ENCODE results near the gene DBNDD1.

The DBNDD1 gene

DNA sequence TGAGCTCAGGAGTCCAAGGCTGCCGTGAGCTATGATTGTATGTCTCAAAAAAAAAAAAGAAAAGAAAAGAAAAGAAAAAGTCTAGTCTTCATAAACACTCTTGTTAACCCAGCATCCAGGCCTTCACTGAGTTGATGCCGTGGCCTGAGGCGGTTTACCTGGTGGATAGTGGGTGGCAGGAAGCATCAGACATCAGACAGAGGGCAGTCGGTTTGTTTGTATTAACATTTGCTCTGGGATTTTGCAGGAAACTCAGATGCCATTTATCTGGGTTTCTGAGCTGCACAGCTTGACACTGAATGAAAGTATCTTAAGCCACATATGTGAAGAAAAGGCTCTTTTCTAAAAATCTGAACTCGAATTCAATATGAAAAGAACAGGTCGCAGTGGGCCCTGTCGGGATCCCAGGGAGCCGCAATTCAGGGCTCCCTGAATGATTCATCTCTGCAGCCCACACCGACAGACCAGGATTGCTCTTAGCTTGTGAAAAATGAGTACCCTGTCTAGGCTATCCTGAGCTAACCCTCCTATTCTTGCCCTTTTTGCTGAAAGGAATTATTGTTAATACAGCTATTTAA, 1.1 kb upstream of the DBNDD1 start:
- TF ChIP-seq POLR2A (IDR thresholded peaks at IDR 0.05; ENCODE audit: extremely low read depth, insufficient read length), result no peak
- TF ChIP-seq, protein P1, sequence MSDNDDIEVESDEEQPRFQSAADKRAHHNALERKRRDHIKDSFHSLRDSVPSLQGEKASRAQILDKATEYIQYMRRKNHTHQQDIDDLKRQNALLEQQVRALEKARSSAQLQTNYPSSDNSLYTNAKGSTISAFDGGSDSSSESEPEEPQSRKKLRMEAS (IDR thresholded peaks at IDR 0.05; ENCODE audit: low read depth, low read length), result no peak
- TF ChIP-seq, protein P2, sequence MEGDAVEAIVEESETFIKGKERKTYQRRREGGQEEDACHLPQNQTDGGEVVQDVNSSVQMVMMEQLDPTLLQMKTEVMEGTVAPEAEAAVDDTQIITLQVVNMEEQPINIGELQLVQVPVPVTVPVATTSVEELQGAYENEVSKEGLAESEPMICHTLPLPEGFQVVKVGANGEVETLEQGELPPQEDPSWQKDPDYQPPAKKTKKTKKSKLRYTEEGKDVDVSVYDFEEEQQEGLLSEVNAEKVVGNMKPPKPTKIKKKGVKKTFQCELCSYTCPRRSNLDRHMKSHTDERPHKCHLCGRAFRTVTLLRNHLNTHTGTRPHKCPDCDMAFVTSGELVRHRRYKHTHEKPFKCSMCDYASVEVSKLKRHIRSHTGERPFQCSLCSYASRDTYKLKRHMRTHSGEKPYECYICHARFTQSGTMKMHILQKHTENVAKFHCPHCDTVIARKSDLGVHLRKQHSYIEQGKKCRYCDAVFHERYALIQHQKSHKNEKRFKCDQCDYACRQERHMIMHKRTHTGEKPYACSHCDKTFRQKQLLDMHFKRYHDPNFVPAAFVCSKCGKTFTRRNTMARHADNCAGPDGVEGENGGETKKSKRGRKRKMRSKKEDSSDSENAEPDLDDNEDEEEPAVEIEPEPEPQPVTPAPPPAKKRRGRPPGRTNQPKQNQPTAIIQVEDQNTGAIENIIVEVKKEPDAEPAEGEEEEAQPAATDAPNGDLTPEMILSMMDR (IDR thresholded peaks at IDR 0.05; ENCODE audit: low read depth, low read length), result no peak
- TF ChIP-seq MYC (IDR thresholded peaks at IDR 0.05; ENCODE audit: low read depth, low read length), result no peak
- H3K4me3 ChIP-seq (ENCODE audit: low read depth, low read length), result no peak overlapping the region
- DNase-seq (ENCODE audit: low read depth), result no peak

DNA sequence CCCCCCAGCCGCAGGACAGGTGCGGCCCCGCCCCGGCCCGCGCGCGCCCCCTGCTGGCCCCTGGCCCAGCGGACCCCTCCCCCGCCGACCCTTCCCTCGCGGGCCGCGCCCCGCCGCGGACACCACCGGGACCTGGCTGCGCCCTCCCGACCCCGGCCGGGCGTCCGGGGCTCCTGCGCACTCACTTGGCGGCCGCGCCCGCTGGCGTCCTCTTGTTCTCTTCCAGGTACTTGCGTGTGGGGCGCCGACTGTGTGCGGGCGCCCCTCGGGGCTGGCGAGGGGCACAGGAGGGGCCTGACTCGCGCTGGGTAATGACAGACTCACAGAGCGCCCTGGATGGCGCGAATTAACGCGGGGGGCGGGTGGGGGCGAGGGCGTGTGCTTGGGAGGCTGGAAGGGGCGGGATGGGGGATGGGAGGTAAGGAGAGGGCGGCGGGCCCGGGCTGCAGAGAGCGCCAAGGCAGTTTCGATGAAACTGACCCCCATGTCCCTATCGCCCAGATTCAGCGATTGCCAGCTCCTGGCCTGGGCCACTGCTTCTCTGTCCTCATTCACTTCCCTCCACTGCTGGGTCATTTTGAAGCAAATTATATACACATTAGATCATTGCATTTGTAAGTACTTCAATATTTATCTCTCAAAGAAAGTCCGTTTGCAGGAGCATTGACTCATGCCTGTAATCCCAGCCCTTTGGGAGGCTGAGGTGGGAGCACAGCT, 445 bp upstream of the DBNDD1 start:
- TF ChIP-seq, protein P2 (IDR thresholded peaks at IDR 0.05; ENCODE audit: low read depth, low read length), result peak; percentile 6
- TF ChIP-seq MYC (IDR thresholded peaks at IDR 0.05; ENCODE audit: low read depth, low read length), result no peak
- peak; percentile 53 for DNase-seq (ENCODE audit: low read depth)
- H3K4me3 ChIP-seq (ENCODE audit: low read depth, low read length), result no peak overlapping the region

DNA sequence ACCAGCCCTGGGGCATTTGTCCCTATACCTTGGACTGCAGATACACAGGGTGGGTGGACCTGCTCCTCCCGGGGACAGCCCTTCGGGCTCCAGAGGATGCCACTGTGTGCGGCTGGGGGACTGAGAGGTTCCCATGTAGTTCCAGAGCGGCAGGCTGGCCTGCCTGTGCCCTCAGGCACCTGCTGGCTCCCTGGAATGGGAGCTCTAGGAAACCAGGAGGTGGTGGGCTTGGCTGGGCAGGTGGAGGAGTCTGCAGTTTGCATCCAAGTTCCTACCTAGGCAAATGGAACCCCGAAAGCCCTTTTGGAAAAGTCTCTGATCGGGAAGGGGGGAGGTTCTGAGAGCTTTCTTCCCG, 982 bp downstream of the DBNDD1 start:
- H3K4me3 ChIP-seq (ENCODE audit: low read depth, low read length), result no peak overlapping the region
- DNase-seq (ENCODE audit: low read depth), result no peak
- TF ChIP-seq, protein P2 (IDR thresholded peaks at IDR 0.05; ENCODE audit: low read depth, low read length), result no peak
- no peak for TF ChIP-seq MYC (IDR thresholded peaks at IDR 0.05; ENCODE audit: low read depth, low read length)
- TF ChIP-seq, protein P1 (IDR thresholded peaks at IDR 0.05; ENCODE audit: low read depth, low read length), result no peak
- no peak for TF ChIP-seq POLR2A (IDR thresholded peaks at IDR 0.05; ENCODE audit: extremely low read depth, insufficient read length)

DNA sequence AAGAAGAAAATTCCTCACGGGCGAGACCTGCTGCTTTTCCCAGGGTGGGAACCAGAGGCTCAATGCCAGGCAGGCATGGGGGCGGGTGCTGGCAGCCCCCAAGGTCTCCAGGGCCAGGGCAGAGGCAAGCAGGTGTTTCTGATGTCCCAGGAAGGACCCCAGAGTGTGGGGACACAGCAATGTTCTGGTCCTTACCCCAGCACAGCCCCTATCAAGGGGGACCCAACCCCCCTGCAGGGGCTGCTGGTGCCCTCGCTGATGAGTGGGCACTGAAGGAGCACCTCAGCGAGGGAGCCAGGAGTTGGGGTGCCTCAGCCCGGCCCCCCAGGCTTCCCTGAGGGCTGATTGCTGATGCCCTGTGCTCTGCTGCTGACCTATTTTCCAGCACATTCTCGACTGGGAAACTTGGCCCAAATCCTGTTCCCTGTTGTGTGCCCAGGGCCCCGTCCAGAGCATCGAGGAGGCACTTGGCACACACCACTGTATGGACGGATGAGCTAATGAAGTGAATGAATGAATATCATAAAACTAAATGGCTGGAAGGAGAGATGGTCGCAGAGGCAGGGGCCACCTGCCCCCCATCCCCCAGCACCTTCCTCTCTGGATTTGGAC, 2.8 kb downstream of the DBNDD1 start:
- TF ChIP-seq, protein P2 (IDR thresholded peaks at IDR 0.05; ENCODE audit: low read depth, low read length), result no peak
- TF ChIP-seq MYC (IDR thresholded peaks at IDR 0.05; ENCODE audit: low read depth, low read length) (no peak), POLR2A (IDR thresholded peaks at IDR 0.05; ENCODE audit: extremely low read depth, insufficient read length) (no peak)
- DNase-seq (ENCODE audit: low read depth), result no peak
- no peak overlapping the region for H3K4me3 ChIP-seq (ENCODE audit: low read depth, low read length)

DNA sequence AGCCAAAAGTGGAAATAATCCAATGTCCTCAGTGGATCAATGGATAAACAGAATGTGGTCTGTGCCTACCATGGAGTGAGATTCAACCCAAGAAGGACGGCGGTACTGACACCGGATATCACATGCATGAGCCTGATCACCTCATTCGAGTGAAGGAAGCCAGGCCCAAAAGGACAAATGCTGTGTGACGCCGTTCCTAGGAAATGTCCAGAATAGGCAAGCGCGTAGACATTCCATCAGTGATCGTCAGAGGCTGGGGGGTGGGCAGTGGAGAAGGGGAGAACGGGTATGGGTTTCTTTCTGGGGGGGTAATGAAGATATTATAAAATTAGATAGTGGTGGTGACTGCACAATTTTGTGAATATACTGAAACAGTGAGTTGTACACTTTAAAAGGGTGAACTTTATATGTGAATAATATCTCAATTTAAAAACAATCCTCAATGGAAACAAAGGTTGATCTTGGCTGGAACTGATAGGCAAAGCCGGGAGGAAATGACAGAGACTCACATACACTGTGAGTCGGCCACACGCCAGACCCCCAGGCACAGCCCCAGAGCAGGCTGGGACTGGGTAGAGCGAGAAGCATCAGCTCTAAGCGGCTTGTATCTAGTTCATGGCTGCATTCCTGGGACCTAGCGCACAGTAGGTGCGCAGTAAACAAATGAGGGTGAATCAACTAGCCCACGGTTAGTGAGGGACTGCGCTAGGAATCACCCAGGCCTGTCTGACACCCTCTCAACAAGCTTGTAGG, 3.5 kb downstream of the DBNDD1 start:
- H3K4me3 ChIP-seq (ENCODE audit: low read depth, low read length), result no peak overlapping the region
- DNase-seq (ENCODE audit: low read depth), result no peak
- TF ChIP-seq, protein P1 (IDR thresholded peaks at IDR 0.05; ENCODE audit: low read depth, low read length), result no peak
- TF ChIP-seq, protein P2 (IDR thresholded peaks at IDR 0.05; ENCODE audit: low read depth, low read length), result no peak
- TF ChIP-seq POLR2A (IDR thresholded peaks at IDR 0.05; ENCODE audit: extremely low read depth, insufficient read length) (no peak), MYC (IDR thresholded peaks at IDR 0.05; ENCODE audit: low read depth, low read length) (no peak)

All from NB4 (cell line).